HG03520 (cell line): ENCODE results near the gene RECK.
"Not testable (repeated sequence)": the region's sequence is repeated elsewhere in the genome, so short reads cannot be mapped to it uniquely, and the experiment has no call there.

Source experiments
- ATAC-seq: cut with Tn5 transposase; IDR thresholded peaks from one replicate; pipeline ENCODE4 v1.9.1; 2021; ENCODE audit warnings: mild to moderate bottlenecking, moderate library complexity; ENCODE audit not compliant: unreplicated experiment

RECK gene

DNA sequence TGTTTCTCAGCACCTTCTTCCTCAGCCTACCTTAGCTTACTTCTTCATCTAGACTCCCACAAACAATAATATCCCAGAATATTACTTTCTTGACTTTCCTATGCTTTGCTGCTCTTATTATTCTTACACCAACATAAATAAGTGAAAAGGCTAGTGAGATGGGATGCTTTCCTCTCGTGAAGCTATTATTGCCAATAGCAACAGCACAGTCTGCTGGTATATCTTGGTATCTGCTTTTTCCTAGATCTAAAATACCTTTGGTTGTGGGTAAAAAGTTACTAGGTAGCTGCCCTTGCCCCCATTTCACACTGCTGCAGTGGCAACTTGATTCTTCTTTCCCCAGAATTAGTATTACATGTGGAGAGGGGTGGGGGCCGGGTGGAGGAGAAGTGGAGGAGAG lies 73.7 kb downstream of the RECK start:
- ATAC-seq: no peak

DNA sequence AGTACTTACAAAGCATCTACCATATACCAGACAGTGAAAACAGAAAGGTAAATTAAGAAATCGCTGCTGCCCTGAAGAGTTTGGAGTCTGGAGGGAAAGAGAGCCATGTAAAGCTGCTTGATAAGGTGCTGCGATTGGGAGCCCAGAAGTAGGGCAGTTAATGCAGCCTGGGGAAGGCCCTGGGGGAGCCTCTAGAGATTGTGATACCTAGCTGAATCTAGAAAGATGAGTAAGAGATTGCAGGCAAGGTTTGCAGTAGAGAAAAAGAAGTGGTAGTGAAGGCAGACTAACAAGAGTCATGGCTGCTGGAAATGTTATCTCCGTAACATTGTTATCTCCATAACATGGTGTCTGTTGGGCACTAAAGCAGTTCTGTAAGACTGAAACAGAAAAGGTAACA lies 75.8 kb downstream of the RECK start:
- no peak for ATAC-seq

DNA sequence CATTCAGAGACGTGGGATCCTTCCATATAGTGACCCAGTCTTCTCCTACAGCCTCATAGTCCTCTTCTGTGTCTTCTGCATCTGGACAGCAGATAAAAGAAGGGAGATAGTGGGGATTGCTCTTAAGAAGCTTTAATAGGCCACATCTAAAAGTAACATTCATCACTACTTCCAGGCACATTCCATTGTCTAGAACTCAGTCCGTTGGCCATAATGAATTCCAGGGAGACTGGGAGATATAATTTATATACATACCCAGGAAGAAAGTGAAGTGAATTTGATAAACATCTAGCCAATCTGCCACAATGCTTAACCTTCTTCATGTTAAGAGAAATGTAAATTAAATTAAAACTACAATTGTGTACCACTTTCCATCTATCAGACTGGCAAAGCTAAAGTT lies 77.3 kb downstream of the RECK start:
- ATAC-seq: no peak

DNA sequence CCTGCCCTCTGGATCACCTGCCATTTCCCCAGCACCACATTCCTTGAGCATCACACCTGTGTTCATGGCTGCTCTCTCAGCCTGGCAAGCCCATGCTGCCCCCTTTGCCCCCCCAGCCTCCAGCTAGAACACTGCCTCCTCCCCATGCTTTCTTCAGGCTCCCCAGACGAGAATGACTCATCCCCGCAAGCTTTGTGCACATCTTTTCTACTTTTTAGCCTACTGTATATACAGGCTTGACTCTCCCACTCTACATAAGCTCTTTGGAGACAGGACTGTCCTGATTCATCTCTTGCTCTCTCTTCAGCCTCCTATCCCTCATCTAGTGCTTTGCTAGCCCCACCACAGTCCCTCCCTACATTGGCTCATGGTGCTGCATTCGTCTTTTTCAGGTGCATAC lies 79.9 kb downstream of the RECK start:
- no peak for ATAC-seq

DNA sequence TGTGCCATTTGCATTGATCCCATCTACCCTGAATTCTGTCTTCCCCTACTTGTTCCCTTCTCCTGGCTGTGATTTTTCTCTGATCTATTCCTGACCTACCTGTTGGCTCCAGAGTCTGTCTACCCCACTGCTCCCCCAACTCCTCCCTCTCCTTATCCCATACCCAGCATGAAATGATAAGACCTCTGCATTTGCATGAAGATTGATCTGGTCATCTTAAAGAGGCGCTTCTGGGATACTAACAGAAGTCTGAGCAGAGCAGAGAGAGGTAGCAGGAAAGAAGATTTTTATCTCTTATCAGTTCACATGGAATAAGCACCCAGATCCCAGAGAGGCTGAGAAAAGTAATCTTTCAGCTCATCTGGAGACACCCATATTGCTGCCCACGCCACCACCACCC lies 81.5 kb downstream of the RECK start:
- ATAC-seq: no peak

DNA sequence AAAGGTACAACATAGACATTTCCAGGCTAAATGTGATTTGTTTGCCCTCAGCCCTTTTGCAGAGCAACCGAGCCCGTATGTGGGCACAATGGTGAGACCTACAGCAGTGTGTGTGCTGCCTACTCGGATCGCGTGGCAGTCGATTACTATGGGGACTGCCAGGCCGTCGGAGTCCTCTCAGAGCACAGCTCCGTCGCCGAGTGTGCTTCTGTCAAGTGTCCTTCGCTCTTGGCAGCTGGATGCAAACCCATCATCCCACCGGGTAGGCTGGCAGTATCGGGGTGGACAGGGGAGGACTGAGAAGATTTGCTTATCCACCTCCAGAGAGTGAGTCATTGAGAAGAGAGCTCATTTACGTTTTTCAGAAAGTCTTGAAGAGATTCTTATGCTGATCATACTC lies 82.0 kb downstream of the RECK start:
- ATAC-seq: no peak

DNA sequence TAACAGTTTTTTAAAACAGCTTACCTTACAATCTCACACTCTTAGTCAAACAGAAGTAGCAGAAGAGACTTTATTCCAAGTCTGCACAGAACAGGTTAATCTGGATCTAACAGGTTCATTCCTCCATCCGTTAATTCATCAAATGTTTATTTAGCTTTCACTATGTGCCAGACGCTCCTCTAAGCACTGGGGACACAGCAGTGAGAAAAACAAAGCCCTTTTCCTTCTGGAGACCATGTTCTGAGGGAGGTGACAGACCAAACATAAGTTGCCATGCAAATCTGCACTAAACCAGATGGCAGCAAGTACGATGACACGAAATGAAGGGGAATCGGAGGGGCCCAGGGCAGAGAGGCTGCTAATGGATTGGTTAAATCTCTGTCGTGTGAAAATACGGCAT lies 82.8 kb downstream of the RECK start:
- ATAC-seq: no peak

DNA sequence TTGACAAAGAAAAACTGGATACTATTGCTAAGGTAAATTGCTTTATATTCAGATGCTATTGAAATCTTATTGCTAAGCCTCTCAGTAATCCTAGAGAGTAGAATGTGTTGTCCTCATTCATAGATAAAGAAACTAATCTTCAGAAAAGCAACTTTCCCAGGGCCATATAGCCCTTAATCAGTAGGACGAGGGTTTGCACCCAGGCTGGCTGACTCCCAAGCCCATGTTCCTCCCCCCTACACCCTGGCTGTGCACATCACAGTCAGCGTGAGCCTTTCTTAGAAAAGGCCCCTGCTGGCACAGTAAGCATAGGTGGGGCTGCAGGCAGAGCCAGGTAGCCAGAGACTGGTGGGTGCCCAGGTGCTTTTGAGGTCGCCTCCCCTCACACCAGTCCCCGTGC lies 84.0 kb downstream of the RECK start:
- no peak for ATAC-seq

DNA sequence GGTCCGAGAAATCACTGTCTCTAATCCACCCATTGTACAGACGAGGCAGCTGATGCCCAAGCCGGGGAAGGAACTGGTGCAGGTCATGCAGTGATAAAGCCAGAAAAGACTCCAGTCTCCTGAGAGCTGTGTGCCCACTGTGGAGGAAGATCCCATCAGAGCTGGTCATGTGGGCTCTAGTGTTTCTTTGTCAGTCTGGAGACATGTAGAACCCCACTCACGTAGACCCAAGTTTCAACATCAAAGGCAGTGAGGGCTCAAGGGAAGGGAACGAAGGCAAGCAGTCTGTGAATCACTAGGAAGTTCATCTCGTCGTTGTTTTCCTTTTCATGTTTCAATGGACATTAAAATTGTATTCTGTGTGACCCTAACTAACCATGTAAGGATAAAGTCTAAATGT lies 85.3 kb downstream of the RECK start:
- ATAC-seq: no peak

DNA sequence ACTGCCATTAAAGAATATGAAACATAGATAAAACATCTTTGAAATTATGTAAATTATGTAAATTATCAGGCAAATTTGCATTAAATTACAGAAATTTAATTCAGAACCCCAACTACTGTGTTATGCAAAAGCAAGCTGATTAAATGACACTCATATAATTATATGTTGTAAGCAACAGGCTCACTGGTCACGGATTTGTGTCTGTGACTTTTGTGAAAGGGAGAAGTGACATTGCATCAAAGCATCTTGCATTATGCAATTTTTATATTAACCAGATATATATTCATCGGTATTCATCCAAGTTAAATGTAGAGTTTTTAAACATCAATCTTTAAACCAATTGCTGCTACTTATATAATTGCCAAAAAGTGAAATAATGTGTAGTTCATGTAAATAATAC lies 86.8 kb downstream of the RECK start:
- ATAC-seq: no peak

DNA sequence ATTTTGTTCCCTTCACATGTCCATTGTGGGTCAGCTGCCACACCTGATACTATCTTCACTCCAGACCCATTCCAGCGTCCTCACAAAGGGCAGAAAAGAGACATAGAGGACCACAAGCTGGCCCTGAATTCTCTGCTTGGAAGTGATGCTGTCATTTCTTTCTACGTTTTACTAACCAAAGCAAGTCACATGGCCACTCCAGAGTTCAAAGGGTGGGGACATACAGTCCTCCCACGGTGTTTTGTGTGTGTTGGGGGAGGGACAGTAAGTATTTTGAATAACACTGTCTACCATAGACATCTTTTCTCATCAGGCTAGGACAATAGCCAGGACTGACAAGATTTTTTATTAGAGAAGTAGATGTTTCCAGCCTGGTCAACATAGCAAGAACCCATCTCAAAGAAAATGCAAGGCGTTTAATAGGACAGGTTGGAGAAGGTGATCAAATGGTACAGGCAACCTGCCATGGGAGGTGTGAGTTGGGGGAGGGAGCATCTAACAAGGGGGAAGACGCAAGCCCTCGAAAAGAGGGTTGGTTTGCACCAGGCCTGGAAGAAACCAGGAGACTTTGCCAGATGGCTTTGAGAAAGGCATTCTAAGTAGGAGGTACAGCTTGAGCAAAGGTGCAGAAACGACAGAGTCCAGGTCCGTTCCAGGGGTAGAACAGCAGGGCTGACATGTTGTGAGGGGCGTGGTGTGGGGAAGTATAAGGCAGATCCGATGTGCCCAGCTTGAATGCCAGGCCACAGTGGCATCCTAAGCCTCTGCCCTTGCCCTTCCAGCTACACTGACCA lies 88.5 kb downstream of the RECK start:
- no peak for ATAC-seq

DNA sequence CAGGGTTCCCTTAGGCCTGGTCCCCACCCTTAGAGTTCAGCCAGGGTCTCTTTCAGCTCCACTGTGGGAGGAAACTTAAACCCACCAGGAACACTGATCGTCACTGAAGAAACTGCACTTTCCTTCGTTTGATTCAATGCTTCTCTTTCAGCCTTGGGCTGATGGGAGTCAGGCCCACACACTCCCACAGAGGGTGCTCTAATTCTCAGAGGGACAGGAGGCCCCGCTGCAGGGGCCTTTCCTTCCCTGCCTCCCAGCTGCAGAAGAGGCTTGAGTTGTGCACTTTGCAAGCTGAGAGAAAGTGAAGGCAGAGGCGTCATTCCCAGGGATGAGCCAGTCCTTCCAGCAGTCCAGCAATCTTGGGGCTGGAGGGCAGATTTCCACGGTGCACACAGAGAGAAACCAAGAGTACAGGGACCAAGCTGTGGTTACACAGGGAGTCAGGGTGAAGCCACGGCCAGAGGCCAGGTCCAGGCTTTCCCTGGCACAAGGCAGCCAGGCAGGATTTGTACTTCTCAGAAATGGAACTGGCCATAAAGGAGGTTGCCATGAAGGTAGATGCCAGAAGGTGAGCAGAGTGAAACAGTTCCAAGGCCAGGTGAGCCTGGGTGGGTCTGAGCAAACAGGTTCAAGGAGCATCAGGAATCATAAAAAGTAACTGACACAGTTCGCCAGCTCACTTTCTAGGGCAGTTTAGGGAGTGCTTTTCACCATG lies 89.5 kb downstream of the RECK start:
- no peak for ATAC-seq

DNA sequence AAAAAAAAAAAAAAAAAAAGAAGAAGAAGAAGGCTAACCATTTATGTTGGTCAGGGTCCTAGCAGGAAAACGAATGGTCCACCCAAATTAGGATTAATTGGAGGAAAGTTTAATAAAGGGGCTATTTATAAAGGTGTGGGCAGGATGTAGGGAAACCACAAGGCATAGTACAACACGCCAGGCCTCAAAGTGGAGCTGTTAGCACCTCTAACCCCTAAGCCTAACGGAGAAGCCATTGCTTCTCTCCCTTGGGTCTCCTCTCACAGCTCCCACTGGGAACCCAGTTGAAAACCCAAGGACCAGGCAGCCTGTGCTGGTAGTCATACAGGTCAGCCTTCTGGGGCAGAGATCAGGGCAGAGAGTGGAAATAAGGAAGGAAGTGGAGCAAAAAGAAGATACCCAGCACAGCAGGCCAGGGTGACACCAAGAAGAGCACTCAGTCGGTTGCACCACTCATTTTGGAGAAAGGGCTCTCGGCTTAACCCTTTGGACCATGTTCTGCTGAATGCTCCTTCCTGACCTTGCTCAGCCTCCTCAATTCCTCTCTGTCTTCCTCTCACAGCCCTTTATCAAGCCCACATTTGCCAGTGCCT lies 91.0 kb downstream of the RECK start:
- no peak for ATAC-seq

DNA sequence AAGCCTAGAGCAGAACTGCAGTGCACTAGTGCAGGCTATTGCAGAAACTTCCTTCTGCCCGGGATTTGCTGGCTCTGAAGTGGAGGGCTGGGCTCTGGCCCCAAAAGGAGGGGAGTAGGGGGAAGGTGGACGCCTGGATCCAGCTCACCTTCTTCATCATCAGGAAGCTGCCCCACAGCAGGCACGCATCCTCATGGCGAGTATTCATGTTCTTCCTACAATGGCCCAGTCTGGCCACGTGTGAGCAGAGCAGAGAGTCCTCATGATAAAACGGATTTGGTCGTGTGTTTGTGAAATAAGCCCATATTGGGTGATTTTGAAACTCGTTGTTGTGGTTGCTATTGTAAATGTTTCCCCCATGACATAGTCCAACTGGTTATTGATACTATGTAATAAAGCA lies 91.6 kb downstream of the RECK start:
- ATAC-seq: no peak

DNA sequence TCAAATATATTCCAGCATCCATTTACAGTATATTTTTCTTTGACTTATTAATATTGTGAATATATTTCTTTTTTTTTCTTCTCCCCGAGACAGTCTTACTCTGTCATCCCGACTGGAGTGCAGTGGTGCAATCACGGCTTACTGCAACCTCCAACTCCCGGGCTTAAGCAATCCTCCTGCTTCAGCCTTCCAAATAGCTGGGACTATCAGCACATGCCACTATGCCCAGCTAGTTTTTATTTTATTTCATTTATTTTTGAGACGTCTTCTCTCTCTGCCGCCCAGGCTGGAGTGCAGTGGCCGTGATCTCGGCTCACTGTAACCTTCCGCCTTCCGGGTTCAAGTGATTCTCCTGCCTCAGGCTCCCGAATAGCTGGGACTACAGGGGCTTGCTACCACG lies 92.4 kb downstream of the RECK start:
- no peak for ATAC-seq

DNA sequence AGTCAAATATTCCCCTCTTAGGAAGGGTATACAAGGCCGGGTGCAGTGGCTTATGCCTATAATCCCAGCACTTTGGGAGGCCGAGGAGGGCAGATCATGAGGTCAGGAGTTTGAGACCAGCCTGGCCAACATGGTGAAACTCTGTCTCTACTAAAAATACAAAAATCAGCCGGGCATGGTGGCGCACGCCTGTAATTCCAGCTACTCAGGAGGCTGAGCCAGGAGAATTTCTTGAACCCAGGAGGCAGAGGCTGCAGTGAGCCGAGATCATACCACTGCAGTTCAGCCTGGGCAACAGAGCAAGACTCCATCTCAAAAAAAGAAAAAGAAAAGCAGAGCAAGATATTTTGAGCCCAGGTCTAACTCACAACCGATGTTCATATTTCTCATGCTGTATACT lies 95.0 kb downstream of the RECK start:
- not testable (repeated sequence) for ATAC-seq

DNA sequence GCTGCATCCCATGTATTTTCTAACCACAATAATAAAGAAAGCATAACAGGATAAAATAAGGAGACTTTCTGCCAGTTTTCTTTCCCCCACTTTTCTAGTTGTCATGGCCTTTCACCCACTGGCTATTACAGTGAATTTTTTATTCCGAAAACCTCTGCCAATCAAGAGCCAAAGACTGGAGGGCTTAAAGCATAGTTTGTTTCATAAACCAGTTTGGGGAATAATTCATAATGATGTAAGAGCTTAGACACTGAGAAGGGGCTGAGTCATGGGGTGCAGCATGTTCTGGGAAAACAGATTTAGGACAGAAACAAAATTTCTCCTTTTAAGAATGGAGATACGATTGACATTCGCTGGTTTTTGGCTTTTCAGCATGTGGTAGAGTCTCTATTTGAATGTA lies 95.4 kb downstream of the RECK start:
- ATAC-seq: no peak

DNA sequence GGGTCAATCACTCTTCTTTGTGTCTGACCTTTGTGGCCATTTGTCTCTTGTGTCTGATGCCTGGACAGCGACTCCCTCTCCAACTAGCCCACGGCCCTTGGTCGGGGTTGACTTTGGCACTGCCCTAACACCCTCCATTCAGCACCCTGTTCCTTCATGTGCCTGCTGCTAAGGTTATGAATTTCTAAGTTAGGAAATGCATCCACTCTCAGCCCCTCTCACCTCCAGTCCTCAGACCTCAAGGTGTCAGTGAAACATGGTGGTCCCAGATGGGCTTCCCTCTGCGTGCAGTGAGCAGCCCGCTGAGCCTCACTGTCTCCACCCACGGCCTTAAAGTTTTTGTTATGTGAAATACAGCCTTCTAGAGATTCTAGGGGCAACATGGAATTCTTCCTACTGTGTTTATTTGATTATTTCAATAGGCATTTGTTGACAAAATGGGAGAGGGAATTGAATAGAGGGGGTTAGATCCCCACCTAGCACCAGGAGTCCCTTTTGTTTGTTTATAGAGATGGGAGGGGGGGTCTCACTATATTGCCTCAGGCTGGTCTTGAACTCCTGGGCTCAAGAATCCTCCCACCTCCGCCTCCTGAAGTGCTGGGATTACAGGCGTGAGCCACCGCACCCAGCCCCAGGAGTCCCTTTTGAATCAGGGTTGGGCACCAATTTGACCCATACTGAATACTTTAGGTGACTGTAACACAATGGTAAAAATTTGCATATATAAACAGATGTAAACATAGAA lies 98.2 kb downstream of the RECK start:
- ATAC-seq: no peak

DNA sequence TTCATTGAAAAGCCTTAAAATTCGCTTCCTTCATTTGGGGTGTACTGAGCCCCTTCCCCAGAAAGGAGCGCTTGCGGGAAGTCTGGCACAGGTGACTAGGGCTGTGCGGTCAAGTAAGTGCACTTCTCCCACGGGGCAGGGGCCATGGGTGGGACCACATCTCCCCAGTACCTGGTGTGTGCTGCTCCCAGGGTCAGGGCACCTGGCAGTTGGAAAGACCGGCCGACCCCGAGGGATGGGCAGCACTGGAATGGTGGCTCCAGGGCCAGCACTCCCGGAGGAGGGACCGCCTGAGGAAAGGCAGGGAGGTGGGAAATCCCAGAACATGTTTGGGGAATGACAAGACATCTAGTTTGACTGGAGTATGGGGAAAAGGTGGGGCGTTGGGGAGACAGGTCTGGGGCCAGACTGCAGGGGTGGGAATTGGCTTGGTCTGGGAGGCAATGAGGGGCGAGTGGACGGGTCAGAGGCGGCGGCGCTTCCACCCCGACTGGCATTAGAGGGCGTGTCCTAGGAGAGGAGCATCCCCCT lies 99.1 kb downstream of the RECK start:
- no peak for ATAC-seq

DNA sequence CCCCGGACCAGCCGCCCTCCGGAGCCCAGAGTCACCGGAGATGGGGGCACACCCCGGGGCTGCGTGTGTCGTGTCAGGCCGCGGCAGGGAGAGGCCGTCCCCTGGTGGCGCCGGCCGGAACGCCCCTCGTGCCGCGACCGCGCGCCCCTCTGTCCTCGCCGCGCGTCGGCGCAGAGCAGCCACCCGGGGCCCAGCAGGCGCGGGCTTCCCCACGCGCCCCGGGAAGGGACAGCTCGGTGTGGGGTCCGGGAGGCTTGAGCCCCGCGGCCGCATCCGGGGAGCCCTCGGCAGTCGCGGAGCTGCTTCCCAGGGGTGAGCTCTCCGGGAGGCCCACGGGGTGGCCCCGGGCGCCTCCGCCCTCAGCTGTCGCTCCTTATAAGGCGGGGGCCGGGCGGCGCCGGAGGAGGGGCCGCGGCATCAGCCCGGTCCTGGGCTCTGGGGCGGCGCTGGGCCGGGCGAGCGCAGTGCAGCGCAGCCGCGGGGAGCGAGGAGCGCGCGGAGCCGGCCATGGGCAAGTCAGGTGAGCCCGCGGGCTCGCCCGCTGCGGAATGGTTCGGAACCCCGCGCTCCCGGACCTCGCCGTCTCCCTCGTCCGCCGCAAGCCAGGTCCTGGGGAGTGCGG lies 99.7 kb downstream of the RECK start, which contains the start of gene GLIPR2:
Gene GLIPR2 (plus strand): TSS at position 462 of the 622 bp plus-strand sequence. CDS start 46 bp downstream, at position 508.
- ATAC-seq: peak; percentile 96
